Measurements from ENCODE around the gene OR7G3.

OR7G3 gene

DNA sequence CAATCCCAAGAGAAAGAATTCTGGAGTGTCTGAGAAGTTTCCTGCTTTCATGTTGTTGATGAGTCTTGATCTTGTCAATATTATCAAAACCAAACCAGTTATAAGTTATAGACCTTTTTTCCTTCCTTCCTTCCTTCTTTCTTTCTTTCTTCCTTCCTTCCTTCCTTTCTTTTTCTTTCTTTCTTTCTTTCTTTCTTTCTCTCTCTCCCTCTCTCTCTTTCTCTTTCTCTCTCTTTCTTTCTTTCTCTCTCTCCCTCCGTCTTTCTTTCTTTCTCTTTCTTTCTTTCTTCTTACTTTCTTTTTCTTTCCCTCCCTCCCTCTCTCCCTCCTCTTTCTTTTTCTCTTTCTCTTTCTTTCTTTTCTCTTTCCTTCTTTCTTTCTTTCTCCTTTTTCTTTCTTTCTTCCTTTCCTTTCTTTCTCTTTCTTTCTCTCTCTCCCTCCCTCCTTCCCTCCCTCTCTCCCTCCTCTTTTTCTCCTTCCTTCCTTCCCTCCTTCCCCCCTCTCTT is at the start of gene OR7G3:
TSS of gene OR7G3 (minus strand) at position 51 of the 506 bp plus-strand sequence. CDS start at position 51, 0 bp downstream.
- TF ChIP-seq, protein P1, sequence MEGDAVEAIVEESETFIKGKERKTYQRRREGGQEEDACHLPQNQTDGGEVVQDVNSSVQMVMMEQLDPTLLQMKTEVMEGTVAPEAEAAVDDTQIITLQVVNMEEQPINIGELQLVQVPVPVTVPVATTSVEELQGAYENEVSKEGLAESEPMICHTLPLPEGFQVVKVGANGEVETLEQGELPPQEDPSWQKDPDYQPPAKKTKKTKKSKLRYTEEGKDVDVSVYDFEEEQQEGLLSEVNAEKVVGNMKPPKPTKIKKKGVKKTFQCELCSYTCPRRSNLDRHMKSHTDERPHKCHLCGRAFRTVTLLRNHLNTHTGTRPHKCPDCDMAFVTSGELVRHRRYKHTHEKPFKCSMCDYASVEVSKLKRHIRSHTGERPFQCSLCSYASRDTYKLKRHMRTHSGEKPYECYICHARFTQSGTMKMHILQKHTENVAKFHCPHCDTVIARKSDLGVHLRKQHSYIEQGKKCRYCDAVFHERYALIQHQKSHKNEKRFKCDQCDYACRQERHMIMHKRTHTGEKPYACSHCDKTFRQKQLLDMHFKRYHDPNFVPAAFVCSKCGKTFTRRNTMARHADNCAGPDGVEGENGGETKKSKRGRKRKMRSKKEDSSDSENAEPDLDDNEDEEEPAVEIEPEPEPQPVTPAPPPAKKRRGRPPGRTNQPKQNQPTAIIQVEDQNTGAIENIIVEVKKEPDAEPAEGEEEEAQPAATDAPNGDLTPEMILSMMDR (IDR thresholded peaks at IDR 0.05; ENCODE audit: borderline replicate concordance, insufficient read depth, low read depth, low read length): no peak
- no peak within 1 kb of the TSS for H3K4me3 ChIP-seq (ENCODE audit: low read depth, low read length)

DNA sequence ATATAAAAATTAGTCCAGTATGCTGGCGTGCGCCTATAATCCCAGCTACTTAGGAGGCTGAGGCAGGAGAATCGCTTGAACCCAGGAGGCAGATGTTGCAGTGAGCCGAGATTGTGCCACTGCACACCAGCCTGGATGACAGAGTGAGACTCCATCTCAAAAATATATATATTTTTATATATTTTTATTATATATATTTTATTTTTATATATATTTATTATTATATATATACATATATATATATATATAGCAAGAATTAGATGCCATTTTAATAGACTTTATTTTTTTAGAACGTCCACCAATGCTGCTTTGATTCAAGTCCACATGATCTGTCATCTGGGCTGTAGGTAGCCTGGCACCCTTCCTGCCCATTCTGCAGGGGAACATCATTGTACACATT is 48.6 kb upstream of the OR7G3 start:
- TF ChIP-seq, protein P1 (IDR thresholded peaks at IDR 0.05; ENCODE audit: borderline replicate concordance, insufficient read depth, low read depth, low read length): no peak
- H3K4me3 ChIP-seq (ENCODE audit: low read depth, low read length): no peak overlapping the region

DNA sequence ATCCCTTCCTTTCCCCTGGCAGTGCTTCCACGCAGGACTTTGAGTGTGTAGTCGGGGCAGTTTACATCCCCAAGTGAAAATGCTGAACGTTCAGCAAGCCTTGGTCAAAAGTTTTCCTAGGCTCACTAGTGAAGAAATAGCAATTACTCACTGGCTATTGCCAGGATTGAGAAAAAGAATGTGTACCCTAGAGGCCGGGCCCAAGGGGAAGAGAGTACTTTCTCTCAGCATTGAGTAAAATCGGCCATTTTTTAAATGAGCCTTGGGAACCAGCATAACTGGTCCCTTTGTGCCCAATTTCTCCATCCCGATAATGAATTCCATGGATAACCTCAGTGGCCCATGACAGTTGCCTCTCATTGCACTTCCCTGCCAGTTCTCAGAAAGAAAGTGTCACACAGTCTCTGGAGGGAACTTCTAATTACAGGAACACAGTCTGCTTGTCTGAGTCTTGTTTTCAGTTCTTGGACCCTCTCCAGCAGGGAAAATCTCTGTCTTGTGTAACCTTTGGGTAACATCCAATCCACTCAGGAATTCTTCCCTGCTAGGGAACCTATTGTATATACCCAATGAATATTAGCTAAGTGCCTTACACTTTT is 44.7 kb upstream of the OR7G3 start:
- H3K4me3 ChIP-seq (ENCODE audit: low read depth, low read length): no peak overlapping the region
- TF ChIP-seq, protein P1 (IDR thresholded peaks at IDR 0.05; ENCODE audit: borderline replicate concordance, insufficient read depth, low read depth, low read length): no peak

DNA sequence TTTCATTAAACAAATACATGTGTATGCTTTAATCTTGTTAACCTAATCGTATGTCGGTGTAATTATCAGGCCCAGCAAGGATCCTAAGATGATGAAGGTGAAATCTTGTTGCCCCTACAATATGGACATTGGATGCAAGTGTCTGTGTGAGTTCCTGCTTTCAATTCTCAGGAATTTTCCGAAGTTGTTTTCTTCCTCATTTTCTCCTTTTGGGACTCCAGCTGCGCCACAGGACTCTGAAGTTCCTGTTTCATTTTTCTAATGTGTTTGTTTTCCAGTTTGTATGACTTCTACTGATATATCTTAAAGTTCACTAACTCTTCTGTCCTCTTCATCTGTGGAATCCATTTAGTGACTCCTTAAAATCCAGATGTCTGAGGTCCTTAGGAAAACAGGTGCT is 40.1 kb upstream of the OR7G3 start:
- TF ChIP-seq, protein P1 (IDR thresholded peaks at IDR 0.05; ENCODE audit: borderline replicate concordance, insufficient read depth, low read depth, low read length): no peak
- H3K4me3 ChIP-seq (ENCODE audit: low read depth, low read length): no peak overlapping the region

DNA sequence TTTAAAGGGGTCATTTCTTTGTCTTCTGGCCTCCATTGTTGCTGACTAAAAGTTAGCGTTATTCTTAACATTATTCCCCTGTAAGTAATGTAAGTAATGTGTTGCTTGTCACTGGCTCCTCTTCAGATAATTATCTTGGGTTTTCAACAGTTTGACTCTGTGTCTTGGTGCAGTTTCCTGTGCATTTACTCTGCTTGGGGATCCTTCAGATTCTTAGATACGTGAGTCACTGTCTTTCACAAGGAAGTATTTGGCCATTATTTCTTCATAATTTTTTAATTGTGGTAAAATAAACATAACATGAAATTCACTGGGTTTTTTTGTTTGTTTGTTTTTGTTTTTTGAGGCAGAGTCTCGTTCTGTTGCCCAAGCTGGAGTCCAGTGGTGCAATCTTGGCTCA is 38.5 kb upstream of the OR7G3 start:
- H3K4me3 ChIP-seq (ENCODE audit: low read depth, low read length): no peak overlapping the region
- TF ChIP-seq, protein P1 (IDR thresholded peaks at IDR 0.05; ENCODE audit: borderline replicate concordance, insufficient read depth, low read depth, low read length): no peak

DNA sequence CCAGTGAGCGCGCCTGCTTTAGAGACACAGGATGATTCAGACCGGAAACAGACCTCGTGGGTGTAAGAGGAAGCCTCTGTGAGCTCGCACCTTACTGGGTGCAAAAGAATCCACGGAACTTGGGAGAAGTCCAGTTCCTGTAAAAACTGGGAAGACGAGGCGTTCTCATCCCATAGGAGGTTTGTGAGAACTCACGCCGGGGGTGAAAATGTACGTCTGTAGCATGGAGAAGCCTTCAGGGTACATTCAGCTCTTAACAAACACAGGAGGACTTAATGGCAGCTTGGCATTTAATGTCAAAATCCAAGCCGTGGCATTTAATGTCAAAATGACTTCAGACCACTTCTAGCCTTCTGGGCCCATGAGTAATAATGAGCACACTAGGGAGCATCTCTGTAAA is 34.7 kb upstream of the OR7G3 start:
- H3K4me3 ChIP-seq (ENCODE audit: low read depth, low read length): no peak overlapping the region

DNA sequence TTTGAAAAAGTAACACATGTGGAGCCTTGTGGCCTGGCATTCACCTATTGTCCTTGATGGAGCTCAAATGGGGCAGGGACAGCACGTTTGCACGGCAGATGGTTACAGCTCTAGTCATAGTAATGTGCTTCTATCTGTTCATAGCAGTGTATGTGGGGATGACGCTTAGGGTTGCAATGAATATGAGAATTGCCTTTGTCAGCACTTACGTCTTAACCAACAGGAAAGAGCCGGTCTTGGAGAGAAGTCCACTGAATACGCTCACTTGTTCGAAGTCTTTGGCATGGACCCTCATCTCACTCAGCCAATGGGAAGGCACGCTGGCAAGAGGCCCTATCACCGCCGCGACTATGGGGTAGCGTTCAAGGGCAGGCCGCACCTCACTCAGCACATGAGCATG is 33.1 kb upstream of the OR7G3 start:
- no peak overlapping the region for H3K4me3 ChIP-seq (ENCODE audit: low read depth, low read length)
- TF ChIP-seq, protein P1 (IDR thresholded peaks at IDR 0.05; ENCODE audit: borderline replicate concordance, insufficient read depth, low read depth, low read length): no peak

More for the DNA sequence above, 34.7 kb upstream of the OR7G3 start:
- TF ChIP-seq, protein P1 (IDR thresholded peaks at IDR 0.05; ENCODE audit: borderline replicate concordance, insufficient read depth, low read depth, low read length): no peak
